ENCODE measurements around the gene CLECL1. TPM values are rescaled to one million over a fixed set of nuclear protein-coding genes. Genes with fewer than 3 reads are reported as not detected.
"Not testable (repeated sequence)": the region's sequence is repeated elsewhere in the genome, so short reads cannot be mapped to it uniquely, and the experiment has no call there.

CLECL1 gene
- total and polyA plus RNA-seq, 8 donors = 0.31 to 0.43 TPM; not detected in 6

GRCh38 chr12:9749640-9750039 is 16.7 kb upstream of the CLECL1 start:
- Histone ChIP-seq H3K27ac (no peak overlapping the region), H3K9me3 (no peaks in the 10 kb centered on the region), H3K4me3 (no peak overlapping the region), H3K36me3 (no peaks in the 10 kb centered on the region), H3K27me3 (no peaks in the 10 kb centered on the region), H3K4me1 (peaks cover 0 to 4% (median 0%) of the 10 kb centered on the region in 3 donors)
- WGBS, 2 donors = 0 to 35% methylated on average over 1 of the region's 1 CpG
- ATAC-seq = no peak
- DNase-seq = no peak
- intact Hi-C loops (cut with DNase I) = loop anchor here in 2 of 3 donors (10.0 kb wide), 1 partner anchor 175 kb away; no protein-coding TSS in a partner anchor
- FAIRE-seq = no peak
- TF ChIP-seq CTCF (IDR thresholded peaks at IDR 0.05) = no peak

- TF ChIP-seq CTCF (IDR thresholded peaks at IDR 0.05) = no peak
- Histone ChIP-seq H3K4me3 (no peak overlapping the region), H3K9me3 (no peaks in the 10 kb centered on the region), H3K36me3 (no peaks in the 10 kb centered on the region), H3K27ac (no peak overlapping the region), H3K4me1 (peaks cover 0 to 7% (median 0%) of the 10 kb centered on the region in 3 donors), H3K27me3 (no peaks in the 10 kb centered on the region)
- DNase-seq = no peak
- intact Hi-C loops (cut with DNase I) = no loop called here
- ATAC-seq = no peak
- no peak for FAIRE-seq
- WGBS, 2 donors = 69 to 76% methylated on average over 3 of the region's 3 CpGs
Observed at GRCh38 chr12:9745199-9745598, 12.3 kb upstream of the CLECL1 start.

- H3K36me3 ChIP-seq = no peaks in the 10 kb centered on the region
- no peaks in the 10 kb centered on the region for H3K9me3 ChIP-seq
- no peak overlapping the region for H3K4me3 ChIP-seq
- no peaks in the 10 kb centered on the region for H3K27me3 ChIP-seq
- H3K27ac ChIP-seq = no peak overlapping the region
- 33 to 35% methylated on average over 5 of the region's 5 CpGs for WGBS, 2 donors
- intact Hi-C loops (cut with DNase I) = no loop called here
- FAIRE-seq (no peak), ATAC-seq (peak in 3 of 4 donors; percentile 65 to 73 (median 65)), DNase-seq (no peak)
- TF ChIP-seq CTCF (IDR thresholded peaks at IDR 0.05) = no peak
- peaks cover 0 to 7% (median 3%) of the 10 kb centered on the region in 3 donors for H3K4me1 ChIP-seq
Observed at GRCh38 chr12:9742661-9743060, 9.8 kb upstream of the CLECL1 start.

- ATAC-seq = no peak
- Histone ChIP-seq H3K4me3 (no peak overlapping the region), H3K27ac (no peak overlapping the region), H3K27me3 (no peaks in the 10 kb centered on the region), H3K36me3 (no peaks in the 10 kb centered on the region), H3K4me1 (peaks cover 0 to 9% (median 7%) of the 10 kb centered on the region in 3 donors), H3K9me3 (no peaks in the 10 kb centered on the region)
- no peak for FAIRE-seq
- intact Hi-C loops (cut with DNase I) = no loop called here
- WGBS, 2 donors = 75 to 80% methylated on average over 4 of the region's 4 CpGs
- TF ChIP-seq CTCF (IDR thresholded peaks at IDR 0.05) = no peak
- DNase-seq = no peak
Observed at GRCh38 chr12:9741726-9742125, 8.8 kb upstream of the CLECL1 start.

- FAIRE-seq = no peak
- H3K4me1 ChIP-seq = peaks cover 0 to 9% (median 7%) of the 10 kb centered on the region in 3 donors
- no peak for DNase-seq
- peak overlapping the region in 3 of 4 donors; percentile 14 to 40 (median 25) for H3K4me3 ChIP-seq
- H3K36me3 ChIP-seq = no peaks in the 10 kb centered on the region
- ATAC-seq = peak in 3 of 4 donors; percentile 66 to 70 (median 69)
- TF ChIP-seq CTCF (IDR thresholded peaks at IDR 0.05) = no peak
- H3K9me3 ChIP-seq = no peaks in the 10 kb centered on the region
- no peaks in the 10 kb centered on the region for H3K27me3 ChIP-seq
- WGBS, 2 donors = 51 to 64% methylated on average over 7 of the region's 7 CpGs
- intact Hi-C loops (cut with DNase I) = no loop called here
- peak overlapping the region in 3 of 4 donors; percentile 36 to 58 (median 42) for H3K27ac ChIP-seq
Observed at GRCh38 chr12:9740106-9740750, 7.3 kb upstream of the CLECL1 start.

DNA sequence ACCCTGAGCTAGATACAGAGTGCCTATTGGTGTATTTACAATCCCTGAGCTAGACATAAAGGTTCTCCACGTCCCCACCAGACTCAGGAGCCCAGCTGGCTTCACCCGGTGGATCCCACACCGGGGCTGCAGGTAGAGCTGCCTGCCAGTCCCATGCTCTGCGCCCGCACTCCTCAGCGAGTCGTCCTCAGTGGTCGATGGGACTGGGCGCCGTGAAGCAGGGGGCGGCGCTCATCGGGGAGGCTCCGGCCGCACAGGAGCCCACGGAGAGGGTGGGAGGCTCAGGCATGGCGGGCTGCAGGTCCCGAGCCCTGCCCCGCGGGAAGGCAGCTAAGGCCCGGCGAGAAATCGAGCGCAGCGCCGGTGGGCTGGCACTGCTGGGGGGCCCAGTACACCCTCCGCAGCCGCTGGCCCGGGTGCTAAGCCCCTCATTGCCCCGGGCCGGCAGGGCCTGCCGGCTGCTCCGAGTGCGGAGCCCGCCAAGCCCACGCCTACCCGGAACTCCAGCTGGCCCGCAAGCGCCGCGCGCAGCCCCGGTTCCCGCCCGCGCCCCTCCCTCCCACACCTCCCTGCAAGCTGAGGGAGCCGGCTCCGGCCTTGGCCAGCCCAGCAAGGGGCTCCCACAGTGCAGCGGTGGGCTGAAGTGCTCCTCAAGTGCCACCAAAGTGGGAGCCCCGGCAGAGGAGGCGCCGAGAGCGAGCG is 6.7 kb upstream of the CLECL1 start:
- DNase-seq (peak; percentile 21 to 77 (median 48)), ATAC-seq (peak in 3 of 4 donors; percentile 54 to 68 (median 63))
- H3K4me3 ChIP-seq = peak overlapping the region in 3 of 4 donors; percentile 14 to 40 (median 25)
- H3K27ac ChIP-seq = peak overlapping the region in 3 of 4 donors; percentile 36 to 58 (median 42)
- H3K9me3 ChIP-seq; FAIRE-seq; H3K36me3 ChIP-seq; H3K4me1 ChIP-seq; H3K27me3 ChIP-seq; intact Hi-C loops (cut with DNase I): not testable (repeated sequence)
- WGBS, 2 donors = 60 to 63% methylated on average over 38 to 54 of the region's 54 CpGs

- H3K9me3 ChIP-seq; H3K27me3 ChIP-seq; DNase-seq; H3K36me3 ChIP-seq; FAIRE-seq; H3K4me3 ChIP-seq; H3K27ac ChIP-seq; H3K4me1 ChIP-seq; ATAC-seq; intact Hi-C loops (cut with DNase I): not testable (repeated sequence)
- 84 to 88% methylated on average over 14 of the region's 14 CpGs for WGBS, 2 donors
Observed at GRCh38 chr12:9738905-9739304, 6.0 kb upstream of the CLECL1 start.
